ENCODE data around the gene NLGN1. TPM values are rescaled to one million over a fixed set of nuclear protein-coding genes. Genes with fewer than 3 reads are reported as not detected.

Gene NLGN1
- polyA plus RNA-seq, 1 donor from 2014 or later, result 2.7 TPM

DNA sequence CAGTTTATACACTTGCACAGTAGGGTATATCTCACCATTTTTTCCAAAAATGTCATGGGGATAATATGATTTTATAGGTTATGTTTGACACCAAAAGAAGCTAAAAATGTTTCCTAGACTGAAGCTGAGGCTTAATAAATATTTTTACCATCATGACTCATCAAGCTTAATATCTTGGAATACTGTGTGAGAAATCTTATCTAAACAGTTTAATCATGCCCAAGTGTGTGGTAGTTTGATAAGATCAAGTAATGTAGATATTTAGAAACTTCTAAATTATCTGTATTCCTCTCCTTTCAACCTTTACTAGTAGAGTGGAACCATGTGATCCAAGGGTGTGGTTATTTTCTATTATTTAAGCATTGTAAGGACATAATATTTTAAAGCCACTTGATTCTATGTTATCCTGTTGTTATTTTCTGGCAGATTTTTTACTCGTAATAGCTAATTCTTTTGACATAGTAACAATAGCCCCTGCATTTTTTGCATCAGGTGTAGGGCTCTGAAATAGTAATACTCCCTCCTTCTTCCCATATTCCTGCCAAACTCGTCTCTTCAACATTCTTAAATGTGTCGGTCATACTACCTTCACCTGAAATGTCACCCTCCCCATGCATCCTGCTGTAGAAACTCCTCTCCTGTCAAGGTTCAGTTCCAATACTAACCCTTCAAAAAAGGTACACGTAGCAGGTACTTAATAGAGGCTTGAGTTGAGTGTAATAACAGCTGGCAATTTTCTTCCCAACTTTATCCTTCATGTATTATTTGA lies 729.6 kb downstream of the NLGN1 start:
- TF ChIP-seq EZH2 (IDR thresholded peaks at IDR 0.05; ENCODE audit: borderline replicate concordance, insufficient read depth, low read length, poor library complexity, severe bottlenecking), result no peak
- no peak for TF ChIP-seq EP300 (conservative IDR thresholded peaks at IDR 0.05; ENCODE audit: poor library complexity, severe bottlenecking)
- TF ChIP-seq RAD21 (conservative IDR thresholded peaks at IDR 0.05), result no peak
- TF ChIP-seq, protein P1, sequence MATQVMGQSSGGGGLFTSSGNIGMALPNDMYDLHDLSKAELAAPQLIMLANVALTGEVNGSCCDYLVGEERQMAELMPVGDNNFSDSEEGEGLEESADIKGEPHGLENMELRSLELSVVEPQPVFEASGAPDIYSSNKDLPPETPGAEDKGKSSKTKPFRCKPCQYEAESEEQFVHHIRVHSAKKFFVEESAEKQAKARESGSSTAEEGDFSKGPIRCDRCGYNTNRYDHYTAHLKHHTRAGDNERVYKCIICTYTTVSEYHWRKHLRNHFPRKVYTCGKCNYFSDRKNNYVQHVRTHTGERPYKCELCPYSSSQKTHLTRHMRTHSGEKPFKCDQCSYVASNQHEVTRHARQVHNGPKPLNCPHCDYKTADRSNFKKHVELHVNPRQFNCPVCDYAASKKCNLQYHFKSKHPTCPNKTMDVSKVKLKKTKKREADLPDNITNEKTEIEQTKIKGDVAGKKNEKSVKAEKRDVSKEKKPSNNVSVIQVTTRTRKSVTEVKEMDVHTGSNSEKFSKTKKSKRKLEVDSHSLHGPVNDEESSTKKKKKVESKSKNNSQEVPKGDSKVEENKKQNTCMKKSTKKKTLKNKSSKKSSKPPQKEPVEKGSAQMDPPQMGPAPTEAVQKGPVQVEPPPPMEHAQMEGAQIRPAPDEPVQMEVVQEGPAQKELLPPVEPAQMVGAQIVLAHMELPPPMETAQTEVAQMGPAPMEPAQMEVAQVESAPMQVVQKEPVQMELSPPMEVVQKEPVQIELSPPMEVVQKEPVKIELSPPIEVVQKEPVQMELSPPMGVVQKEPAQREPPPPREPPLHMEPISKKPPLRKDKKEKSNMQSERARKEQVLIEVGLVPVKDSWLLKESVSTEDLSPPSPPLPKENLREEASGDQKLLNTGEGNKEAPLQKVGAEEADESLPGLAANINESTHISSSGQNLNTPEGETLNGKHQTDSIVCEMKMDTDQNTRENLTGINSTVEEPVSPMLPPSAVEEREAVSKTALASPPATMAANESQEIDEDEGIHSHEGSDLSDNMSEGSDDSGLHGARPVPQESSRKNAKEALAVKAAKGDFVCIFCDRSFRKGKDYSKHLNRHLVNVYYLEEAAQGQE (IDR thresholded peaks at IDR 0.05; ENCODE audit: borderline replicate concordance), result no peak
- TF ChIP-seq, protein P2, sequence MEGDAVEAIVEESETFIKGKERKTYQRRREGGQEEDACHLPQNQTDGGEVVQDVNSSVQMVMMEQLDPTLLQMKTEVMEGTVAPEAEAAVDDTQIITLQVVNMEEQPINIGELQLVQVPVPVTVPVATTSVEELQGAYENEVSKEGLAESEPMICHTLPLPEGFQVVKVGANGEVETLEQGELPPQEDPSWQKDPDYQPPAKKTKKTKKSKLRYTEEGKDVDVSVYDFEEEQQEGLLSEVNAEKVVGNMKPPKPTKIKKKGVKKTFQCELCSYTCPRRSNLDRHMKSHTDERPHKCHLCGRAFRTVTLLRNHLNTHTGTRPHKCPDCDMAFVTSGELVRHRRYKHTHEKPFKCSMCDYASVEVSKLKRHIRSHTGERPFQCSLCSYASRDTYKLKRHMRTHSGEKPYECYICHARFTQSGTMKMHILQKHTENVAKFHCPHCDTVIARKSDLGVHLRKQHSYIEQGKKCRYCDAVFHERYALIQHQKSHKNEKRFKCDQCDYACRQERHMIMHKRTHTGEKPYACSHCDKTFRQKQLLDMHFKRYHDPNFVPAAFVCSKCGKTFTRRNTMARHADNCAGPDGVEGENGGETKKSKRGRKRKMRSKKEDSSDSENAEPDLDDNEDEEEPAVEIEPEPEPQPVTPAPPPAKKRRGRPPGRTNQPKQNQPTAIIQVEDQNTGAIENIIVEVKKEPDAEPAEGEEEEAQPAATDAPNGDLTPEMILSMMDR (IDR thresholded peaks at IDR 0.05; ENCODE audit: poor library complexity, severe bottlenecking), result no peak
- TF ChIP-seq MXI1 (conservative IDR thresholded peaks at IDR 0.05; ENCODE audit: poor library complexity, severe bottlenecking), result no peak
- TF ChIP-seq TAF1 (IDR thresholded peaks at IDR 0.05; ENCODE audit: low read depth), result no peak
- TF ChIP-seq SMC3 (conservative IDR thresholded peaks at IDR 0.05; ENCODE audit: poor library complexity), result no peak
- no peak for TF ChIP-seq POLR2AphosphoS5 (IDR thresholded peaks at IDR 0.05)
- no peaks in the 10 kb centered on the region for H3K79me2 ChIP-seq (replicated peaks; ENCODE audit: insufficient read depth, low read length)
- no peak overlapping the region for H2AFZ ChIP-seq (ENCODE audit: low read depth, low read length)
- no peaks in the 10 kb centered on the region for H3K36me3 ChIP-seq (ENCODE audit: insufficient read depth, low read length)
- no peaks in the 10 kb centered on the region for H3F3A ChIP-seq (ENCODE audit: insufficient read depth, low read length, poor library complexity, severe bottlenecking)
- no peak overlapping the region for H3K4me3 ChIP-seq (ENCODE audit: low read length)
- no peak overlapping the region for H3K4me2 ChIP-seq (ENCODE audit: low read length)
- H3K9me2 ChIP-seq (ENCODE audit: insufficient read depth, low read length), result no peaks in the 10 kb centered on the region
- no peak overlapping the region for H3K9ac ChIP-seq (ENCODE audit: low read length)
- H4K20me1 ChIP-seq (ENCODE audit: insufficient read depth), result no peaks in the 10 kb centered on the region
- H3K27ac ChIP-seq (ENCODE audit: low read length), result no peak overlapping the region
- no peaks in the 10 kb centered on the region for H3K9me3 ChIP-seq (ENCODE audit: low read length)
- H3K27me3 ChIP-seq (ENCODE audit: insufficient read depth, low read depth, low read length), result no peaks in the 10 kb centered on the region

DNA sequence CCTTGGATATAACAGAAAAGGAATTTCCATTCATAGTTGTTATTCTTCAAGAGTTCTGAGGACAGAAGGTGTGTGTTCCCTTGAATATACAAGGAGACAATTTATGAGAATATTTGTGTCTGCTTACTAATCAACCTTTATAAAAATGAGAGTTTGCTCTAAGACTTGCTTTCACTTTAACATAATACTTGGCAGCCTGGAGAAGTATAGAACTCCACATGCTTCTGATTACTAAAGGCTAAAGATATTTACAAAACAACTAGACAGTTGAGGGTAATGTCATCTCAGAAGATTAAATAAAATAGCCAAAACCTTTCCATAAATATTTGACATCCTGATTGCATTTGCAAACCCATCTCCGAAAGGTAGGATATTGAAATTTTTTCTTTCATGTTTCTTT lies 734.5 kb downstream of the NLGN1 start:
- TF ChIP-seq SMC3 (conservative IDR thresholded peaks at IDR 0.05; ENCODE audit: poor library complexity) (no peak), MXI1 (conservative IDR thresholded peaks at IDR 0.05; ENCODE audit: poor library complexity, severe bottlenecking) (no peak), EZH2 (IDR thresholded peaks at IDR 0.05; ENCODE audit: borderline replicate concordance, insufficient read depth, low read length, poor library complexity, severe bottlenecking) (no peak), TAF1 (IDR thresholded peaks at IDR 0.05; ENCODE audit: low read depth) (no peak), POLR2AphosphoS5 (IDR thresholded peaks at IDR 0.05) (no peak), RAD21 (conservative IDR thresholded peaks at IDR 0.05) (no peak), EP300 (conservative IDR thresholded peaks at IDR 0.05; ENCODE audit: poor library complexity, severe bottlenecking) (no peak)
- TF ChIP-seq, protein P2 (IDR thresholded peaks at IDR 0.05; ENCODE audit: poor library complexity, severe bottlenecking), result no peak
- TF ChIP-seq, protein P1 (IDR thresholded peaks at IDR 0.05; ENCODE audit: borderline replicate concordance), result no peak
- Histone ChIP-seq H3K9ac (ENCODE audit: low read length) (no peak overlapping the region), H3K27ac (ENCODE audit: low read length) (no peak overlapping the region), H2AFZ (ENCODE audit: low read depth, low read length) (no peak overlapping the region), H3F3A (ENCODE audit: insufficient read depth, low read length, poor library complexity, severe bottlenecking) (no peaks in the 10 kb centered on the region), H3K79me2 (replicated peaks; ENCODE audit: insufficient read depth, low read length) (no peaks in the 10 kb centered on the region), H3K27me3 (ENCODE audit: insufficient read depth, low read depth, low read length) (no peaks in the 10 kb centered on the region), H3K4me3 (ENCODE audit: low read length) (no peak overlapping the region), H3K9me2 (ENCODE audit: insufficient read depth, low read length) (no peaks in the 10 kb centered on the region), H4K20me1 (ENCODE audit: insufficient read depth) (no peaks in the 10 kb centered on the region), H3K9me3 (ENCODE audit: low read length) (no peaks in the 10 kb centered on the region), H3K36me3 (ENCODE audit: insufficient read depth, low read length) (no peaks in the 10 kb centered on the region), H3K4me2 (ENCODE audit: low read length) (no peak overlapping the region)

Data from neural cell (in vitro differentiated cells).